HepG2 (cell line): ENCODE data around the gene THADA. TPM values are rescaled to one million over a fixed set of nuclear protein-coding genes. Genes with fewer than 3 reads are reported as not detected.
A peak's percentile ranks its signal among the peaks of the same experiment; 100 is the strongest.

Source experiments
- ASH2L ChIP-seq: fragments of 300-600, 200-600 bp; sonication (generic); IDR thresholded peaks from 2 replicates; pipeline ENCODE4 v1.7.0; 2017; ENCODE audit warnings: low read depth, mild to moderate bottlenecking, moderate library complexity, mixed read lengths, low read length; ENCODE audit not compliant: insufficient read length
- ATF7 ChIP-seq, 2 experiments: fragments of 450-650 bp in 1 of 2; sonication (generic) in 1 of 2; formaldehyde crosslinking in 1 of 2; IDR thresholded peaks; 2 replicates each; pipeline versions ENCODE4 v1.4.0 to v1.6.1; 2016 to 2020; ENCODE audit warnings: antibody characterized with exemption in 1 of 2, mild to moderate bottlenecking in 1 of 2, missing genetic modification reagents in 1 of 2
- GATAD2A ChIP-seq: IDR thresholded peaks from 2 replicates; pipeline ENCODE4 v1.6.1; 2016
- IRX3 ChIP-seq: sonication (generic); formaldehyde crosslinking; IDR thresholded peaks from 2 replicates; pipeline ENCODE4 v1.8.1; 2023; ENCODE audit warnings: mild to moderate bottlenecking, low read depth, missing genetic modification reagents, borderline replicate concordance
- MXD4 ChIP-seq: IDR thresholded peaks from 2 replicates; pipeline ENCODE4 v1.6.1; 2016; ENCODE audit warnings: mild to moderate bottlenecking, missing biosample characterization, missing genetic modification reagents
- SNRNP70 ChIP-seq: fragments of 200-400 bp; formaldehyde crosslinking; IDR thresholded peaks from 2 replicates; pipeline ENCODE4 v1.6.1; 2017; ENCODE audit warnings: mild to moderate bottlenecking, low read depth, low read length, moderate library complexity
- ZKSCAN8 ChIP-seq: IDR thresholded peaks from 2 replicates; pipeline ENCODE4 v1.6.1; 2016; ENCODE audit warnings: borderline replicate concordance, missing genetic modification reagents, missing compliant biosample characterization
- ZNF3 ChIP-seq: IDR thresholded peaks from 2 replicates; pipeline ENCODE4 v1.7.0; 2017; ENCODE audit warnings: inconsistent platforms
- ZNF552 ChIP-seq: sonication (generic); formaldehyde crosslinking; IDR thresholded peaks from 2 replicates; pipeline ENCODE4 v1.9.0; 2022; ENCODE audit warnings: missing genetic modification reagents, mild to moderate bottlenecking, borderline replicate concordance
- ZNF577 ChIP-seq: sonication (generic); formaldehyde crosslinking; IDR thresholded peaks from 2 replicates; pipeline ENCODE4 v1.4.0; 2020; ENCODE audit warnings: mild to moderate bottlenecking, low read depth, missing genetic modification reagents, borderline replicate concordance
- ZNF83 ChIP-seq: sonication (generic); formaldehyde crosslinking; IDR thresholded peaks from 2 replicates; pipeline ENCODE4 v1.4.0; 2020; ENCODE audit warnings: missing genetic modification reagents, mild to moderate bottlenecking, borderline replicate concordance
- polyA plus RNA-seq, 8 experiments: library from polyadenylated mRNA; depleted of rRNA in 3 of 8; stranded (reverse) in 7 of 8; unstranded in 1 of 8; fragments of >200 nt; fragmentation: Illumina TruSeq in 4 of 8; extraction: Trizol in 4 of 8; gene quantifications; 2 replicates each; pipeline versions ENCODE4 v1.2.1 to v1.2.3, GENCODE V29; 2011 to 2016; ENCODE audit warnings: low read depth in 4 of 8, missing spikeins in 1 of 8, mixed read lengths in 1 of 8; ENCODE audit not compliant: insufficient read depth in 1 of 8
- total RNA-seq, 5 experiments: library from RNA; depleted of rRNA; stranded (reverse); fragments of >200 nt; fragmentation: Illumina TruSeq; extraction: Trizol; gene quantifications; 2 replicates each; pipeline ENCODE4 v1.2.3, GENCODE V29; 2016; ENCODE audit warnings: low read depth in 1 of 5
- TF ChIP-seq, protein P1 (sequence below): sonication (generic); formaldehyde crosslinking; IDR thresholded peaks from 2 replicates; pipeline ENCODE4 v1.4.0; 2020; ENCODE audit warnings: low read depth, missing genetic modification reagents
- TF ChIP-seq, protein P2 (sequence below): IDR thresholded peaks from 2 replicates; pipeline ENCODE4 v1.6.1; 2016; ENCODE audit warnings: low read depth
- TF ChIP-seq, protein P3 (sequence below): sonication (generic); formaldehyde crosslinking; IDR thresholded peaks from 2 replicates; pipeline ENCODE4 v1.4.0; 2020; ENCODE audit warnings: mild to moderate bottlenecking, missing genetic modification reagents
- TF ChIP-seq, protein P4 (sequence below): IDR thresholded peaks from 2 replicates; pipeline ENCODE4 v1.4.0; 2020; ENCODE audit warnings: mild to moderate bottlenecking, missing genetic modification reagents

The THADA gene
- total and polyA plus RNA-seq, 2 of the 13 experiments (the other 11 are each of a cell fraction or from before 2014, with no cell fraction given), result 12.7 to 21.7 TPM

DNA sequence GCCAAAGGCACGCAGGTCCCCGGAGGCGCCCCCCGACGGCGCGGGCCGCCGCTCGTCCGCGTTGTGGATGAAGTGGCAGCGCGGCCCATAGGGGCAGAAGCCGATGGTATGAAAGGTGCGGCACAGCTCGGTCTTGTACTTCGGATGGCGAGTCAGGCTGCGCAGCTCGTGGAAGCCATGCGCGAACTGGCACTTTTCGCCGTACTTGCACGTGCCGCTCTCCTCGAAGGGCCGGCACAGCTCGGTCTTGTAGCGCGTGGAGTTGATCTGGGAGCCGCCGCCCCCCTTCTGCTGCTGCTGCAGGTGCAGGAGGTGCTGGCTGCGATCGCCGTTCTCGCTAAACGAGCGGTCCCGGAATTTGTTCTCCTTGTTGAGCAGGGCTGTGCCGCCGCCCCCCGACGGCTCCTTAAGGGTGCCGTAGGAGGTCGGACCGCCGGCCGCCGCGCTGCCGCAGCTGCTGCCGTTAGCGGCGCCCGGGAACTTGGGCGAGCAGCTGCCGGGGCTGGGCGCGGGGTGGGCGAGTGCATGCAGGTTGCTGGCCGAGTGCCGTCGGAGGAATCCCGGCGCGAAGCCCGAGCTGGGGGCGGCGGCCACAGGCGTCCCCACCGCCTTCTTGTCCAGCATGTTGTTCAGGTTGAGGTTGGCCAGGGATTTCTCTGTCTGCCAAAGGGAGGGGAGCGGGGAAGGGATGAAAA lies 370.6 kb downstream of the THADA start (continued):
- TF ChIP-seq ZKSCAN8 (CRISPR knock-in tag), result no peak
- no peak for TF ChIP-seq ZNF552 (CRISPR knock-in tag)
- TF ChIP-seq ZNF3 (CRISPR knock-in tag), result no peak
- TF ChIP-seq, protein P1, sequence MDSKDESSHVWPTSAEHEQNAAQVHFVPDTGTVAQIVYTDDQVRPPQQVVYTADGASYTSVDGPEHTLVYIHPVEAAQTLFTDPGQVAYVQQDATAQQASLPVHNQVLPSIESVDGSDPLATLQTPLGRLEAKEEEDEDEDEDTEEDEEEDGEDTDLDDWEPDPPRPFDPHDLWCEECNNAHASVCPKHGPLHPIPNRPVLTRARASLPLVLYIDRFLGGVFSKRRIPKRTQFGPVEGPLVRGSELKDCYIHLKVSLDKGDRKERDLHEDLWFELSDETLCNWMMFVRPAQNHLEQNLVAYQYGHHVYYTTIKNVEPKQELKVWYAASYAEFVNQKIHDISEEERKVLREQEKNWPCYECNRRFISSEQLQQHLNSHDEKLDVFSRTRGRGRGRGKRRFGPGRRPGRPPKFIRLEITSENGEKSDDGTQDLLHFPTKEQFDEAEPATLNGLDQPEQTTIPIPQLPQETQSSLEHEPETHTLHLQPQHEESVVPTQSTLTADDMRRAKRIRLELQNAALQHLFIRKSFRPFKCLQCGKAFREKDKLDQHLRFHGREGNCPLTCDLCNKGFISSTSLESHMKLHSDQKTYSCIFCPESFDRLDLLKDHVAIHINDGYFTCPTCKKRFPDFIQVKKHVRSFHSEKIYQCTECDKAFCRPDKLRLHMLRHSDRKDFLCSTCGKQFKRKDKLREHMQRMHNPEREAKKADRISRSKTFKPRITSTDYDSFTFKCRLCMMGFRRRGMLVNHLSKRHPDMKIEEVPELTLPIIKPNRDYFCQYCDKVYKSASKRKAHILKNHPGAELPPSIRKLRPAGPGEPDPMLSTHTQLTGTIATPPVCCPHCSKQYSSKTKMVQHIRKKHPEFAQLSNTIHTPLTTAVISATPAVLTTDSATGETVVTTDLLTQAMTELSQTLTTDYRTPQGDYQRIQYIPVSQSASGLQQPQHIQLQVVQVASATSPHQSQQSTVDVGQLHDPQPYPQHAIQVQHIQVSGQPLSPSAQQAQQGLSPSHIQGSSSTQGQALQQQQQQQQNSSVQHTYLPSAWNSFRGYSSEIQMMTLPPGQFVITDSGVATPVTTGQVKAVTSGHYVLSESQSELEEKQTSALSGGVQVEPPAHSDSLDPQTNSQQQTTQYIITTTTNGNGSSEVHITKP (CRISPR knock-in tag), result no peak
- no peak for TF ChIP-seq ATF7 (IDR thresholded peaks at IDR 0.05)
- no peak; the same call in 1 of the 2 replicates for TF ChIP-seq ATF7 (CRISPR knock-in tag; IDR thresholded peaks at IDR 0.05)
- no peak for TF ChIP-seq SNRNP70
- peak; percentile 33; the same call in 1 of the 2 replicates for TF ChIP-seq IRX3 (CRISPR knock-in tag)
- TF ChIP-seq GATAD2A (CRISPR knock-in tag), result 0 out of 2 replicates have a peak, but pooled peaks have one; percentile 20
- TF ChIP-seq ZNF577 (CRISPR knock-in tag), result no peak; the same call in 1 of the 2 replicates
- no peak for TF ChIP-seq ZNF83
- TF ChIP-seq ASH2L, result peak; percentile 86
- TF ChIP-seq, protein P2, sequence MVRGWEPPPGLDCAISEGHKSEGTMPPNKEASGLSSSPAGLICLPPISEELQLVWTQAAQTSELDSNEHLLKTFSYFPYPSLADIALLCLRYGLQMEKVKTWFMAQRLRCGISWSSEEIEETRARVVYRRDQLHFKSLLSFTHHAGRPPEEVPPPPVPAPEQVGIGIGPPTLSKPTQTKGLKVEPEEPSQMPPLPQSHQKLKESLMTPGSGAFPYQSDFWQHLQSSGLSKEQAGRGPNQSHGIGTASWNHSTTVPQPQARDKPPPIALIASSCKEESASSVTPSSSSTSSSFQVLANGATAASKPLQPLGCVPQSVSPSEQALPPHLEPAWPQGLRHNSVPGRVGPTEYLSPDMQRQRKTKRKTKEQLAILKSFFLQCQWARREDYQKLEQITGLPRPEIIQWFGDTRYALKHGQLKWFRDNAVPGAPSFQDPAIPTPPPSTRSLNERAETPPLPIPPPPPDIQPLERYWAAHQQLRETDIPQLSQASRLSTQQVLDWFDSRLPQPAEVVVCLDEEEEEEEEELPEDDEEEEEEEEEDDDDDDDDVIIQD (CRISPR knock-in tag), result no peak
- TF ChIP-seq, protein P3, sequence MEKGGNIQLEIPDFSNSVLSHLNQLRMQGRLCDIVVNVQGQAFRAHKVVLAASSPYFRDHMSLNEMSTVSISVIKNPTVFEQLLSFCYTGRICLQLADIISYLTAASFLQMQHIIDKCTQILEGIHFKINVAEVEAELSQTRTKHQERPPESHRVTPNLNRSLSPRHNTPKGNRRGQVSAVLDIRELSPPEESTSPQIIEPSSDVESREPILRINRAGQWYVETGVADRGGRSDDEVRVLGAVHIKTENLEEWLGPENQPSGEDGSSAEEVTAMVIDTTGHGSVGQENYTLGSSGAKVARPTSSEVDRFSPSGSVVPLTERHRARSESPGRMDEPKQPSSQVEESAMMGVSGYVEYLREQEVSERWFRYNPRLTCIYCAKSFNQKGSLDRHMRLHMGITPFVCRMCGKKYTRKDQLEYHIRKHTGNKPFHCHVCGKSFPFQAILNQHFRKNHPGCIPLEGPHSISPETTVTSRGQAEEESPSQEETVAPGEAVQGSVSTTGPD (CRISPR knock-in tag), result no peak
- TF ChIP-seq, protein P4, sequence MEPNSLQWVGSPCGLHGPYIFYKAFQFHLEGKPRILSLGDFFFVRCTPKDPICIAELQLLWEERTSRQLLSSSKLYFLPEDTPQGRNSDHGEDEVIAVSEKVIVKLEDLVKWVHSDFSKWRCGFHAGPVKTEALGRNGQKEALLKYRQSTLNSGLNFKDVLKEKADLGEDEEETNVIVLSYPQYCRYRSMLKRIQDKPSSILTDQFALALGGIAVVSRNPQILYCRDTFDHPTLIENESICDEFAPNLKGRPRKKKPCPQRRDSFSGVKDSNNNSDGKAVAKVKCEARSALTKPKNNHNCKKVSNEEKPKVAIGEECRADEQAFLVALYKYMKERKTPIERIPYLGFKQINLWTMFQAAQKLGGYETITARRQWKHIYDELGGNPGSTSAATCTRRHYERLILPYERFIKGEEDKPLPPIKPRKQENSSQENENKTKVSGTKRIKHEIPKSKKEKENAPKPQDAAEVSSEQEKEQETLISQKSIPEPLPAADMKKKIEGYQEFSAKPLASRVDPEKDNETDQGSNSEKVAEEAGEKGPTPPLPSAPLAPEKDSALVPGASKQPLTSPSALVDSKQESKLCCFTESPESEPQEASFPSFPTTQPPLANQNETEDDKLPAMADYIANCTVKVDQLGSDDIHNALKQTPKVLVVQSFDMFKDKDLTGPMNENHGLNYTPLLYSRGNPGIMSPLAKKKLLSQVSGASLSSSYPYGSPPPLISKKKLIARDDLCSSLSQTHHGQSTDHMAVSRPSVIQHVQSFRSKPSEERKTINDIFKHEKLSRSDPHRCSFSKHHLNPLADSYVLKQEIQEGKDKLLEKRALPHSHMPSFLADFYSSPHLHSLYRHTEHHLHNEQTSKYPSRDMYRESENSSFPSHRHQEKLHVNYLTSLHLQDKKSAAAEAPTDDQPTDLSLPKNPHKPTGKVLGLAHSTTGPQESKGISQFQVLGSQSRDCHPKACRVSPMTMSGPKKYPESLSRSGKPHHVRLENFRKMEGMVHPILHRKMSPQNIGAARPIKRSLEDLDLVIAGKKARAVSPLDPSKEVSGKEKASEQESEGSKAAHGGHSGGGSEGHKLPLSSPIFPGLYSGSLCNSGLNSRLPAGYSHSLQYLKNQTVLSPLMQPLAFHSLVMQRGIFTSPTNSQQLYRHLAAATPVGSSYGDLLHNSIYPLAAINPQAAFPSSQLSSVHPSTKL, result peak; percentile 28; the same call in 1 of the 2 replicates
- peak; percentile 31; the same call in 1 of the 2 replicates for TF ChIP-seq MXD4 (CRISPR knock-in tag)
